T-helper 1 cell (primary cell): ENCODE measurements around the gene IL32.

Experiments
- DNase-seq, 5 donors: peaks; one replicate each; pipeline ENCODE4 v3.0.0-alpha.2; 2012 to 2020
- total RNA-seq, 4 donors: gene quantifications; one replicate each; lab custom pipeline; 2026; lab: John Stamatoyannopoulos, UW

IL32 gene, protein sequence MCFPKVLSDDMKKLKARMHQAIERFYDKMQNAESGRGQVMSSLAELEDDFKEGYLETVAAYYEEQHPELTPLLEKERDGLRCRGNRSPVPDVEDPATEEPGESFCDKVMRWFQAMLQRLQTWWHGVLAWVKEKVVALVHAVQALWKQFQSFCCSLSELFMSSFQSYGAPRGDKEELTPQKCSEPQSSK
- total RNA-seq, result 100 to 141 (median 116) reads per million in 4 donors

DNA sequence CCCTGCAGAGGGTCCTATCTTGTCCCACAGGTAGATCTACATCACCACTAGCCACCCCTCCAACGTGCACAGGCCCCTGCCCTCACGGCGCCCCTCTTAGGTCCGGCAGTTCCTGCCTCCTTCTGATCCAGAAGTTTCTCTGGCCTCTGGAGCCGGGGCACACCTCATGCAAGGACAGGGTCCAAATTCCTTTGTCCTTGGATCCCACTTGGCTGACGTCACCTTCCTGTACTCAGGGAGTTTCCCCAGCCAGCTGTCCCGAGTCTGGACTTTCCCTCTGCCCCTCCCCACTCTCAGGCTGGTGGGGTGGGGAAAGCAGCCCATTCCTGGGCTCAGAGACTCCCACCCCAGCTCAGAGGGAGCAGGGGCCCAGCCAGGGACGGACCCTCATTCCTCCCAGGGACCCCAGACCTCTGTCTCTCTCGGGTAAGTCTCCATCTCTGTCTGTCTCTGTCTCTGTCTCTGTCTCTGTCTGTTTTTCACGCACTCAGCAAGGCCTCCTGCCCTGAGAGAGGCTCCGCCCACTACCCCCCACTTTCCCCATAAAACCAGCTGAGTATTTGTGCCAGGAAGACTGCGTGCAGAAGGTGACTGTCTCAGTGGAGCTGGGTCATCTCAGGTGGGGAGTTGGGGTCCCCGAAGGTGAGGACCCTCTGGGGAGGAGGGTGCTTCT is at the start of gene IL32:
TSS of gene IL32 (plus strand) at position 572 of the 673 bp plus-strand sequence. CDS start 172 bp downstream, outside the sequence.
- peak; percentile 38 to 88 (median 54) for DNase-seq

DNA sequence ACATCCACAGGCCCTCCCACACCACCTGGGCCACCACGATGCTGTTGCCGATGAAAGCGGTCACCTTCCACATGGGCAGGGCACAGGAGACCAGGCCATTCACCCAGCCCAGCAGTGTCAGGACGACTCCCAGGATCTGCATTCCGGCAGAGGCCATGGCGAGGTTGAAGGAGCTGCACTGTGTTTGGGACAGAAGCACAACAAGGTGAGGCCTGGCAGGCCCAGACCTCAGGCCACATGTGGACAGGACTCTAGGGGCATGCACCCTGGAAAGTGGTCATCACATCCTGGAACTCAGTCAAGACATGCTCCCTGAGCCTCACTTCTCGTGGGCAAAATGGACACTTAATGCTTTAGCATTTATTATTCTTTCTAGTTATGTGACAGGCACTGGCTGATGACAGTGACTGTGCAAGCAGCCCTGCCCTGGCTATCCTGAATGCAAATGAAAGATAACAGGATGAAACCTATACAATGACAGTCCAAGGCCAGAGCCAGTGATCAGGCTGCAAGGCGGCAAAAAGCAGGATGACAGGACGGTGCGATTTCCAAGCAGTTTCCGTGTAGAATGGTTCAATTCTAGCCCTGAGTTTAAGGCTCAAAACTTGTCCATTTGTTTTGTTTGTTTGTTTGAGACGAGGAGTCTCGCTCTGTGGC is 49.4 kb upstream of the IL32 start:
- no peak for DNase-seq

DNA sequence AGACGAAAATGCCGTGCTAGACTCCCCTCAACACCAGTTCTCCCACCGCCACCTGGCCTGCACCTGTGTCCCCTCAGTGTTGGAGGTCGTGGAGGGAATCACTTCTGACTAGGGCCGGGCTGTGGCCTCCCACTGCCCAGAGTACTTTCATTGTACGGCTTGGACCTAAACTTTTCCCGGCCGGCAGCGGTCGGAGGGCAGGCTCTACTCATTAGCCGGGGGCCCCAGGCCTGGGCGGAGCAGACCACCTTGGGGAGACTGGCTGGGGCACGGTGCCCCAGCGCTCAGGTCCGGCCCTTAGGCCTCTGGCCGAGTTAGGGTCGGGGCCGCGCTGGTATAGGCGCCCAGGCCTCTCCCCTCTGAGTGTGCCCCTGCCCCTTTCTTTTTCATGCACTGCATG is 48.1 kb upstream of the IL32 start:
- DNase-seq, result no peak

DNA sequence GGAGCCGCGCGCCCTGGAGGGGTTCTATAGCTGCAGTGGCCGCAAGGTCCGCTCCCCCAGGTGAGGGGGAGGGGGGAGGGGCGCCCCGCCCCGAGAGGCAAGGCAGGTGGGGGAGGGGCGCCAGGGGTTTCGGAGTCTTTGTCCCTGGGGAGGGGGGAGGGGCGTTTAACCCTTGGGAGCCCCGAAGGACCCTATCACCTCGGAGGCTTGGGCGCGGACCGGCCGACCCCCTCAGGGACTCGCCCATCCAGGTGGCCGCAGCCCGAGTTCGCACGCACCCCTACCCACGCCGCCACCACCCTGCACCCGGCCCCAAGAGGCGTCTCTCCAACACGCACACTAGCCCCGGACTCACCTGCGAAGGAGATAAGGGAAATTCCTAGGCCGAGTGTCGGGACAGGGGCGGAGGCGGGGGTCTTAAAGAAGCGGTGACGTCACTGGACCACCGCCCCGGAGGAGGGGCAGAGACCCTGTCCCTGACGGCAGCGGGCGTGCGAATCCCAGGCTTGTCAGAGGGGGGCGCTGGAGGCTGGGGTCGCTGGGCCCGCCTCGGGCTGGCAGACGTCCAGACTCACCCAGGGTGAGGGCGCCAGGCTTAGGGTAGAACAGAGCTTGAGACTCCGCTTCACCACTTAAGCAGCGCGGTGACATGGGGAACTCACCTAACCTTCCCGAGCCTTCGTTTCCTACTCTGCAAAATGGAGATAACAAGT is 47.5 kb upstream of the IL32 start, which contains the start of gene CLDN6:
TSS of gene CLDN6 (minus strand) at position 390 of the 713 bp plus-strand sequence. CDS start 2,162 bp downstream, outside the sequence.
- no peak for DNase-seq

DNA sequence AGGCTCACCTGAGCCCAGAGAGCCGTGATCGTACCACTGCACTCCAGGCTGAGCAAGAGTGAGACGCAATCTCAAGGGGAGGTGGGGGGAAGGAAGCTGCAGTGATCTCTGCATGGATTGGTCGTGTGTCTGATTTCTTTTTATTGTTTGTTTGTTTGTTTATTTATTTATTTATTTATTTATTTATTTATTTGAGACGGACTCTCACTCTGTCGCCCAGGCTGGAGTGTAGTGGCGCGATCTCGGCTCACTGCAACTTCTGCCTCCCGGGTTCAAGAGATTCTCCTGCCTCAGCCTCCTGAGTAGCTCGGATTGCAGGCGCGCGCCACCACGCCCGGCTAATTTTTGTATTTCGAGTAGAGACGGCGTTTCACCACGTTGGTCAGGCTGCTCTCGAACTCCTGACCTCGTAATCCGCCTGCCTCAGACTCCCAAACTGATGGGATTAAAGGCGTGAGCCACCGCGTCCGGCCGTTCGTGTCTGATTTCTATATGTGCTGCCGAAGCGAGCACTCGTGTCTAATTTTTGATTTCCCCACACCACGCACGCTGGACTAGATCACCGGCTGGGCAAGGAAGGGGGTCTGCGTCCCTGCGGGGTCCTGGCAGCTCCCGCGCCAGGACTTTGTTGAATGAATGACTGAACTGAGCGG is 45.7 kb upstream of the IL32 start:
- DNase-seq, result no peak

DNA sequence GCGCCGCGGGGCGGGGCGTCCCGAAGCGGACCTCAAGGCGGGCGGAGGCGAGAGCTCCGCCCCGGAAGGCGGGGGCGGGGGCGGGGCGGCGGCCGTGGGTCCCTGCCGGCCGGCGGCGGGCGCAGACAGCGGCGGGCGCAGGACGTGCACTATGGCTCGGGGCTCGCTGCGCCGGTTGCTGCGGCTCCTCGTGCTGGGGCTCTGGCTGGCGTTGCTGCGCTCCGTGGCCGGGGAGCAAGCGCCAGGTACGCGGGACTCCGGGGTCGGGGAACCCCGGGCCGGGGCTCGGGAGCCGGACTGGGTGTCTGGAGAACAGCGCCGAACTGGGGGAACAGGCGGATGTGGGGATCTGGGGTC is 45.2 kb upstream of the IL32 start, which contains the start of gene TNFRSF12A:
TSS of gene TNFRSF12A (plus strand) at position 122 of the 357 bp plus-strand sequence. CDS start at position 152, 30 bp downstream.
- peak; percentile 50 to 81 (median 53) for DNase-seq

DNA sequence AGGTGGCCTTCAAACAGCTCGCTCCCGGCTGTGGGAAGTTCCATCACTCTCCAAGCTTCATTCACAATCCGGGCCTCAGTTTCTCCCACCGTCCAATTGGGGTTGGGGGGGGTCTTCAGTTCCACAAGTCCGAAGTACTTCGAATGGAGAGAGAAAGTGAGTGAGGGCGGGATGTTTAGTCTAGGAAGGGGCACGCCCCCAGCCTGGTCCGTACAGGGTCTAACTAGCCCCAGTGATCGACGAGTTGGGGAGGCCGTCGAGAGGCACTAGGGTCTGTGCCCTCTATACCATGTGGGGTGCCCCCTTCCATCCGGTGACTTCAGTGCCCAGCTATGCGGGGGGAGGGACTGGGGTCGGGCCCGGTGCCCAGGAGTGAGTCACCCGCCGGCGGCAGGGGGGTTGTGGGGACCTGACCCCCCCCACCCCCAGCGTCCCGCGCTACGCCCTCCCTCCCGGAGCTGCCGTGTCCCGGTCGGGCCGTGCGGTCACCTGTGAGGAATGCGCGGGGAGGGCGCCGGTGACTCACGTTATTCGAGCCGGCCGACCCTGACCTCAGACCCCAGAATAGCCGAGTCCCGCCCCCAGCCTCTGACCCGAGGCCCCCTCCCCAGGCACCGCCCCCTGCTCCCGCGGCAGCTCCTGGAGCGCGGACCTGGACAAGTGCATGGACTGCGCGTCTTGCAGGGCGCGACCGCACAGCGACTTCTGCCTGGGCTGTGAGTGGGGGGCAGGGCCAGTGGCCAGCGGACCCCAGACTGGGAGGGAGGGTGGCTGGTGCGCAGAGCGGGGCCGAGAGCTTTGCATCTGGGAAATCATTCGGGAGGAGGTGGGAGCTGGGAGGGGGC is 44.6 kb upstream of the IL32 start:
- DNase-seq, result peak; percentile 33 to 72 (median 63)

DNA sequence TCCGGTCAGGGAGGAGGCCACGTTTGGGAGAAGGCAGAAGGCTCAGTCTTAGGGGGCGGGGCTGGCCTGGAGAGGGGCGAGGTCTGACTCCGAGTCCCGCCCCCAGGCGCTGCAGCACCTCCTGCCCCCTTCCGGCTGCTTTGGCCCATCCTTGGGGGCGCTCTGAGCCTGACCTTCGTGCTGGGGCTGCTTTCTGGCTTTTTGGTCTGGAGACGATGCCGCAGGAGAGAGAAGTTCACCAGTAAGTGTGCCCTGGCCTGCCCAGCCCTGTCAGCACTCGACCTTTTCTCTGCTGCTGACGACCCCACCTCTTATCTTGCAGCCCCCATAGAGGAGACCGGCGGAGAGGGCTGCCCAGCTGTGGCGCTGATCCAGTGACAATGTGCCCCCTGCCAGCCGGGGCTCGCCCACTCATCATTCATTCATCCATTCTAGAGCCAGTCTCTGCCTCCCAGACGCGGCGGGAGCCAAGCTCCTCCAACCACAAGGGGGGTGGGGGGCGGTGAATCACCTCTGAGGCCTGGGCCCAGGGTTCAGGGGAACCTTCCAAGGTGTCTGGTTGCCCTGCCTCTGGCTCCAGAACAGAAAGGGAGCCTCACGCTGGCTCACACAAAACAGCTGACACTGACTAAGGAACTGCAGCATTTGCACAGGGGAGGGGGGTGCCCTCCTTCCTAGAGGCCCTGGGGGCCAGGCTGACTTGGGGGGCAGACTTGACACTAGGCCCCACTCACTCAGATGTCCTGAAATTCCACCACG is 43.8 kb upstream of the IL32 start:
- DNase-seq, result peak; percentile 51 to 76 (median 64)

DNA sequence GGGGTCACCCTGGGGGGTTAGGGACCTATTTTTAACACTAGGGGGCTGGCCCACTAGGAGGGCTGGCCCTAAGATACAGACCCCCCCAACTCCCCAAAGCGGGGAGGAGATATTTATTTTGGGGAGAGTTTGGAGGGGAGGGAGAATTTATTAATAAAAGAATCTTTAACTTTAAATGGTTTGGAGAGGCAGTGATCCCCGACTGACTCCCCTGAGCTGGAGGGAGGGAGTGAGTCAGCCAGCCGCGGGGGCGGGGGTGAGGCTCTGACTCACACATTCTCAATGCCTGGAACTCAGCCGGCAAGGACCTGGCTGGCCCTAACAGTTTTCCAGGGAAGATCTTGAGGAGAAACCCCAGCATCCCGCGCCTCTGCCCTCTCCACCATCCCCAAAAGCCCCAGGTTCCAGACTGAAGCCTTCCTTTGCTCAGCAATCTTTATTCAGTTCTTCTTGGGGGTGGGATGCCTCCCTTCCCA is 43.2 kb upstream of the IL32 start:
- DNase-seq, result peak; percentile 48 to 72 (median 64)

DNA sequence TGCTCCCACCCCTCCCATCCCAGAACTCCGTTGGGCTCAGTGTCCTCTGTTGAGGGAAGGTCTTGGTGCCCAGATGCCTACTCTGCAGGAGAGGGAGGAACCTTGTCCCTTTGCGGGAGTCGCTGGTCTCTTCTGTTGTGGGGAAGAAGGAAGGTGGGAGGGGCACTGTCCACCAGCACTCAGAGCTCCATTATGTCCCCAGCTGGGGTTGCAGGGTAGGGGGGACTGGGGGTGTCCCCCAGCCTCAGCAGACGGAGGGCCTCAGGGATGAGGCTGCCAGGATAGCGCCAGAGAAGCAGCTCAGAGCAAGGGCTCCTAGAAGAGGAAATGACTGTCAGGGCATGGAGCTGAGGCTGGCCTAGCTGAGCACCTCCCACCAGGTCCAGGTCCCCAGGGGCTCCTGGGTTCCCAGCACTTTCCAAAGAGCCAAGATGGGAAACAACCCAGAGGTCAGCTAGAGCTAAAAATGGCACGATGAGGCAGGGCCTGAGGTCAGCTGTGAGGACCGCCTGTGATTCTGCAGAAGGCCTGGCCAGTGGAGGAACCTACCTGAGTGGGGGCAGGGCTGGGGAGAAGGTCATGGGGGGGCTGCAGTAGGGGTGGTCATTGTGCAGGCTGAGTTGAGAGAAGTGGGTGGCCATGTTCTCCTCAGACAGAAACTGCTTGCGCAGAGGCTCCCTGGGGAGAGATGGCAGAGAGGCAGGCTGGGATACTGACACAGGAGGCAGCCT is 42.6 kb upstream of the IL32 start:
- no peak for DNase-seq

DNA sequence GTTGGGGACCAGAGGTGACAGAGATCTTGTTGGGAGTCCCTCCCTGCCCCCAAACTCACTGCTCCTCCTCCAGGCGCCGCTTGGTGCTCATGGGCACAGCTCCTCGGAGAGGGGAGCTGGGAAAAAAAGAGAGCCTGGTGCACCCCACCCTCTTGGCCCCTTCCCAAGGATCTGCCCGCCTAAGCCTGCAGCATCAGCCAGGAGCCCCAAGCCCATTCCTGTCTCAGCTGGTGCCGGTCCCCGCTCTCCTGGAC is 42.1 kb upstream of the IL32 start:
- DNase-seq, result no peak

DNA sequence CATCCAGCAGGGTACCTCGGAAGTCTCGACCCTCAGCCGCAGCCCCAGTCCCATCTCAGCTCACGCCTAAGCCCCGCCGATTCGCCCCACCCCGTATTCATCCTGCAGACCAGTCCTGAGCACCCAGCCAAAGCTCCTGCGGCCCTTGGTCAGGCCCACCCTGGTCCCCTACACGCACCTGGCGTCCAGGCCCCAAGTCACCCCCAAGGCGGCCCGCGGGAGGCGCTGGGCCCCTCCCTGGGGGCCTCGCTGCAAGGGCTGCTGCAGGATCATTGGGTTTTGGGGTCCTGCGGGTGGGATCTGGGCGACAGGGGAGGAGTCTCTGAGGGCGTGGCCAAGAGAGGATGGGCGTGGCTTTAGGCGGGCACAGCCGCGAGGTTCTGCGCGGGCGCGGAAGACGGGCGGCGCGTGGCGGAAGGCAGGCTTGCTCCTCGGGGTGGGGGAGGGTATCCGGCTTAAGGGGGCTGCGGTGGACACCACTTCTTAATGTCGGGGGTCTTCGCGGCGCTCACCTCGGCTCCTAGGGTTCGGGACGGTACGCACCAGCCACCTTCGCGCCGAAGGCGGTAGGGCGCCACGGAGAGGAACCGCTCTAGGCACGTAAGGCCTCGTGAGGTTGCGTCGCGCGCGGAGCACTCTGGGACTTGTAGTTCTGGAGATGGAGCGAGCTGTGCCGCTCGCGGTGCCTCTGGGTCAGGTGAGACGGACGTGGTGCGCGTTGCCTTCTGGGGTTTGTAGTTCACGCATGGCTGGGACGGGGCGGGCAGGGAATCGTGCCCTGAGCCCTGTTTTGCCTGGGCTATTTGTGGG is 41.6 kb upstream of the IL32 start, which contains the start of the genes HCFC1R1 and THOC6:
TSS of gene HCFC1R1 (minus strand) at position 274 of the 810 bp plus-strand sequence. CDS start at position 273, 1 bp downstream.
TSS of gene THOC6 (plus strand) at position 367 of the 810 bp plus-strand sequence. CDS start at position 659, 292 bp downstream.
- peak; percentile 88 to 98 (median 93) for DNase-seq

DNA sequence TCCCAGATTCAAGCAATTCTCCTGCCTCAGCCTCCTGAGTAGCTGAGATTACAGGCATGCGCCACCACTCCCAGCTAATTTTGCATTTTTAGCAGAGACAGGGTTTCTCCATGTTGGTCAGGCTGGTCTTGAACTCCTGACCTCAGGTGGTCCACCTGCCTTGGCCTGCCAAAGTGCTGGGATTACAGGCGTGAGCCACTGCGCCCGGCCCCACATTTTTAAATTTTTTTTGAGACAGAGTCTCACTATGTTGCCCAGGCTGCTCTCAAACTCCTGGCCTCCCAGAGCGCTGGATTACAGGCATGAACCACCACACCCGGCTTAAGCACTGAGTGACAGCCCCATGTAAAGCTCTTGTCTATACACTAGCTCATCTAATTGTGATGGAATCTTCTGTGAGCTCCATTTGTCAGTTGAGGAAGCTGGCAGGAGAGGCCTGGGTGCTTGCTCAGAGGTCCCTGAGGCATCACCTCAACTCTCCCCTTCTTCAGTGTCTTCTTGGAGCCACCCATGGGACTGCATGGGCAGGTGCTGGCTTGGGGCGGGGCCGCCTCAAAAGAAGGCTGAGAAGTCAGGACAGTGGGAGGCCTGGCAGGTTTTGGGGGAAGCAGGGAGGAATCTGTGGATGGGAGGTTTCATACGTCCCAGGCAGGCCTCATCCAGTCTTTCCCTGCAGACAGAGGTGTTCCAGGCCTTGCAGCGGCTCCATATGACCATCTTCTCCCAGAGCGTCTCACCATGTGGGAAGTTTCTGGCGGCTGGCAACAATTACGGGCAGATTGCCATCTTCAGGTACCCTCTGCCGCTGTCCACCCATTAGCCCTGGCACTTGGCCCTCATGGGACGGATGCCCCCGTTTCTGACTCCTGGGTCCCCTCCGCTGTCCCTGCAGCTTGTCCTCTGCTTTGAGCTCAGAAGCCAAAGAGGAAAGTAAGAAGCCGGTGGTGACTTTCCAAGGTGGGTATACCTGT is 40.1 kb upstream of the IL32 start:
- DNase-seq, result no peak

DNA sequence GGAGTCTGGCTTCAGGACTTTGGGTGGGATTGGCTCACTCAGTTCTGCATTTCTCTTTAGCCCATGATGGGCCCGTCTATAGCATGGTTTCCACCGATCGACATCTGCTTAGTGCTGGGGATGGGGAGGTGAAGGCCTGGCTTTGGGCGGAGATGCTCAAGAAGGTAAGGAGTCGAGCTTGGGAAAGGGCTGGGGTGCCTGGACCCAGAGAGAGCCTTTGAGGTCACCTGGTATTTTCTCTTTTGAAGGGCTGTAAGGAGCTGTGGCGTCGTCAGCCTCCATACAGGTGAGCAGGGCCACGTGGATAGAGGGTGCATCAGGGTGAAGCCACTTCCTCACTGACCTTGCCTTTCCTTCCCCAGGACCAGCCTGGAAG is 39.4 kb upstream of the IL32 start:
- DNase-seq, result no peak

DNA sequence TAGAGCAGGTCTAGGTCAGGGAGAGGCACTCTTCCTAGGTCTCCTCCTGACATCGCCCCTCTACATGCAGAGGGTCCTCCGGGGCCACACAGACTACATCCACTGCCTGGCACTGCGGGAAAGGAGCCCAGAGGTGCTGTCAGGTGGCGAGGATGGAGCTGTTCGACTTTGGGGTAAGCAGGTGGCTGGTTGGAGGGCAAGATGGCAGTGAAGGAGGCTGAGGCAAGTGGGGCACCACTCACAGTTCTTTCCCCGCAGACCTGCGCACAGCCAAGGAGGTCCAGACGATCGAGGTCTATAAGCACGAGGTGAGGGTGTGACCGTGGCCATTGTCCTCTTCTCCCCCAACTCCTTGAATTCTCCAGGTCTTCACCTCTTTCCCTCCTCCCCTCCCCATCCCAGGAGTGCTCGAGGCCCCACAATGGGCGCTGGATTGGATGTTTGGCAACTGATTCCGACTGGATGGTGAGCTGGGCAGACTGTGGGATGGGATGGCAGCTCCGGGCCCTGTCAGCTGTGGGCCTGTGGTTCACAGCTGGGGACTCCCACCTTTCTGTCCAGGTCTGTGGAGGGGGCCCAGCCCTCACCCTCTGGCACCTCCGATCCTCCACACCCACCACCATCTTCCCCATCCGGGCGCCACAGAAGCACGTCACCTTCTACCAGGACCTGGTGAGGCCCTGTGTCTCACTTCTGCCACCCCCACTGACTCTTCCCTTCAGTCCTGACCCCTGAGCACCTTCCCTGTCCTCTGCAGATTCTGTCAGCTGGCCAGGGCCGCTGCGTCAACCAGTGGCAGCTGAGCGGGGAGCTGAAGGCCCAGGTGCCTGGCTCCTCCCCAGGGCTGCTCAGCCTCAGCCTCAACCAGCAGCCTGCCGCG is 38.6 kb upstream of the IL32 start:
- no peak for DNase-seq

DNA sequence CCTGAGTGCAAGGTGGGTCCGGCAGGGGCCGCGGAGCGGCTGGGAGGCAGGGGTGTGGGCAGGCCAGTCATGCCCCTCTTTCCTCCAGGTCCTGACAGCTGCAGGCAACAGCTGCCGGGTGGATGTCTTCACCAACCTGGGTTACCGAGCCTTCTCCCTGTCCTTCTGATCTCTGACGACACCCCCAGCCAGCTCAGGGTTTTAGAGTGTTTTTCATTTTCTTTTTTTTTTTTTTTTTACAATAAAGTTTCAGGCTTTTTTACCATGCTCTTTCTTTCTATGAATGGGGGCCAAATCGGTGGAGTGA is 38.0 kb upstream of the IL32 start:
- DNase-seq, result no peak
